AG20443 (cell line): ENCODE data around the gene CDH18.

Experiments
- DNase-seq: peaks from one replicate; pipeline ENCODE4 v3.0.0; 2012; ENCODE audit warnings: low spot score, mixed read lengths

CDH18 gene

DNA sequence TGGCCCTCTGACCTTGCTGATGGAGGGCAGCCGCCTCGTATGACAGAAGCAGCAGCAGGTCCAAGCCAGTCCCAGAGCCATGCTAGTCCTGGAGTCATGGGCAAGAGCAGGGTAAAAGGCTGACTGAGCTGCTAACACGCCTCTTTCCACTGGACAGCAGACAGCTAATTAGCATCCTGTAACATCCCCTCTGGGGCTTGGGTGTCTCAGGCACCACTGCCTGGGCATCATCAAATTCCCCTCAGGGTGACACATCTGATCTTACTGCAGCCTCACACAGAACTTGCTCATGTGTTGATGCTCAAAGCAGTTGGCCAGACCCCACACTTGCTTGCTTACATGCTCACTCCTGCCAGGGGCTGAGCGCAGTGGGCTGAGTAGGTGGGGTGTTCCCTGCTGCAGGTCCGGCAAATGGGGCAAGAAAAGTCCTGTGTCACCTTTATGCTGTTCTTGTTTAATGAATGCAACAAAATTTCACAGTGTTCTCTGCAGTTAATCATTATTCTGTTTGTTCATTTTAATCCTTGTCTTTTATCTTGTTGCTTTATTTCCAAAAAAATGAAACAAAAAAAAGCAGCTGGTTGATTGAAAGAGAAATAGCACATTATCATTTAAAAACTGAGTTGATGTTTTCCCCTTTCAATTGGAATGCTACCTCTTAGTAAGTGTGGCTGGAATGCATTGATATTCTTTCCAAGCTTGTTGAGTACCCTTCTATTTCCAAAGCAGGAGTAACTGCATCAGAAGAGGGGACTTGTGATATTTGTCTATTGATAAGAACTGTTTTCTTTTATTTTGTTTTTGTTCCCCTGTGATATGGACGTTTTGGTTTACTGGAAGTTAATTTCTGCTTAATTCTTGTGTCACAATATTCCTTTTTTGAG, 254.1 kb downstream of the CDH18 start:
- DNase-seq = no peak

DNA sequence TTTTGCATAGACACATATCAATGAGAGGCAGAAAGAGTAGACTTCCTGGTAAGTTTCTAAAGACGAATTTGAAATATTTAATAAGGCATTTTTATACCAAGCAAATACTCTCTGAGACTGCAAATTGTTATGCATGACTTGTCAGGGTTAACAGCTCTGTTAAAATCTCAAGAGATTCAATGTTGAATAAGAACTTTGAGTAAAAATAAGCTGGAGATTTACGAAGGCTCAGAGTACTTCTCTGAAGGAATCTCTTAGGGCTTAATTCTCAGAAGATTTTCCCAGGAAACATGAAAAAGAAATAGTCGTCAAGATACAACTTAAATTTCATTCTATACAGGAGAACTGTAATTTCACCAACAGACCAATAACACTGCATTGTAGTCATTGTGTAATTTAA, 259.4 kb downstream of the CDH18 start:
- DNase-seq = no peak

DNA sequence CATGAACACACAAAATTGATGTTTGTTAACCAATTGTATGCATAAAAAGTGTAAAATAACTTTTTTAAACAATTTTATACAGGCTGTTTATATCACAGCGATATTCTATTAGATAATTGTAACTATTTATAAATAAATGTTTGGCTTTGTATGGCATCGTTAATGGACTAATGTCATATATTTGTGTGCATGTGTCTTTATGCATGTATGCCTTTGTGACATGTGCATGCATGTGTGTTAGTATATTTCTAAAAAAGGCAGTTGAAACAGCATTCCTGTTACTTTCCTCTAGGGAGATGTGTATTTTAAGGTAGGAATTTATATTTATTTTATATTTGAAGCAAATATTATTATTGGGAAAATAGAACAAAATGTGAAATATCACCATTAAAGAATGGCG, 268.9 kb downstream of the CDH18 start:
- DNase-seq = no peak

GRCh38 chr5:19713740-19714139, 274.3 kb downstream of the CDH18 start:
- DNase-seq = no peak

GRCh38 chr5:19709403-19709802, 278.6 kb downstream of the CDH18 start:
- DNase-seq = no peak

DNA sequence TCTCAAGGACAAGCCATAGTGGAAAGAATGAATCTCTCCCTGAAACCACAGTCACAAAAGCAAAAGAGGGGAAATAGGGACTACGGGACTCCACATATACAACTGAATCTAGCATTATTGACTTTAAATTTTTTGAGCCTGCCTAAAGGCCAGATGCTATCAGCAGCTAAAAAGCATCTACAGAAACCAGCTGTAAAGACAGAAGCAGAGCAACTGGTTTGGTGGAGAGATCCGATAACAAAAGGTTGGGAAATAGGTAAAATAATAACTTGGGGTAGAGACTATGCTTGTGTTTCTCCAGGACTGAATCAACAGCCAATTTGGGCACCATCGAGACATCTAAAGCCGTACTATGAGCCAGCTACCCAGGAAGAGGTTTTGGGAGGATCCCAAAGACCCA, 281.2 kb downstream of the CDH18 start:
- no peak for DNase-seq

GRCh38 chr5:19701731-19702130, 286.3 kb downstream of the CDH18 start:
- DNase-seq = no peak

DNA sequence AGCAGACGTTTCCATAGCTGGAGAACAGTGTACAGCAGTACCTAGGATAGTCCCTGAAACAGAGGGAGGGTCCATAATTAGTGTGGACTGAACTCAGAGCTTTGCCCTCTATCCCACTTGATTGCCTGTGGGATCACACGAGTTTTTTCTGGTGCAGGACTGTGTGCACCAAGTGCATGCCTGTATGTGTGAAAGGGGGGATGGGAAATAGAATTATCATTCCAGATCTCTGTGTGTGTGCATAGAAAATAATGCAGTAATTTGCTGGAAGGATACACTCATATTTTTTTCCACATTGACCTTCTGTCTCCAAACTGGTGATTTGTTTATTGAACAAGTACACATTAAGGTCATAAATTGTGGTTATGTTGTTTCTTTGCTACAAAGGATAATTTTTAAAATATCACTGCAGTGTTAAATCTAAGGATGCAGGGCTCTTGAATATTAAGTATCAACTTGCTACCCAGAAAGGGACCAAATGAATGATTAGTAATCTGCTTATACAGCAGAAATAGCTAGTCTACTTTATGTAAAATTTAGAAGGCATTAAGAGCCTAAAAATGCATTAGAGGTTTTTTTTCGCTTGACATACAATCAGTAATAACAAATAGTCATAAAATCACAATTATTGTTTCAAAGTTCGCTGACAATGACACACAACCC, 292.9 kb downstream of the CDH18 start:
- no peak for DNase-seq

DNA sequence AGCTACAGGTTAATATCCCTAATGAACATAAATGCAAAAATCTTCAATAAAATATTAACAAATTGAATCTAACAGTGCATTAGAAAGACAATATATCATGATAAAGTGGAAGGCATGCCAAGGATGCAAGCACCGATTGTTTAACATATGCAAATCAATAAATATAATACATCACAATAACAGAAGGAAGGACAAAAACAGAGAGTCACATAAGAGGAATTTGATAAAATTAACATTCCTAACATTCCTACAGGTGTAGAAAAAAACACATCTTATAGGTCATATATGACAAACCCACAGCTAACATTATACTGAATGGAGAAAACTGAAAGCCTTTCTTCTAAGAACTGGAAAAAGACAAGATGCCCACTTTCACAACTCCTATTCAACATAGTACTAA, 297.0 kb downstream of the CDH18 start:
- DNase-seq = no peak

DNA sequence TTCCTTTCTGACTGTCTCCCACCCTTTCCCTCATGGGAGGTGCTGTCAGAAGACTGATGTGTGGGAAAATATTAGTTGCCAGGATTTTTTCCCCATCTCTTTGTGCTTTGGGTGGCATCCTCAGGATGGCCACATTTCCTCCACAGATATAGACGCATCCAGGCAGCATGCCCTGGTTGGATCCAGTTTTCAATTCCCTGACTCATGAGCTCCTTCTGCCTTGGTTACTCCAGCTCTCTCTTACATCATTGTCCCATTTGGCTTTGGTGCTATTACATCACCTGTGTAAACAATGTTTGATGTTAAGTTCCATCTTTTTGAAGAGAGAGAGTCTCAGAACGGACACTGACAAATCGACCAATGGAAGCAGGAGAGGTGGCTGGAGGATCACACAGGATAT, 302.5 kb downstream of the CDH18 start:
- DNase-seq = no peak

- no peak for DNase-seq
Measured at GRCh38 chr5:19676895-19677294, 311.1 kb downstream of the CDH18 start.

- no peak for DNase-seq
Measured at GRCh38 chr5:19660679-19661078, 327.3 kb downstream of the CDH18 start.

- no peak for DNase-seq
Measured at GRCh38 chr5:19655627-19656026, 332.4 kb downstream of the CDH18 start.

DNA sequence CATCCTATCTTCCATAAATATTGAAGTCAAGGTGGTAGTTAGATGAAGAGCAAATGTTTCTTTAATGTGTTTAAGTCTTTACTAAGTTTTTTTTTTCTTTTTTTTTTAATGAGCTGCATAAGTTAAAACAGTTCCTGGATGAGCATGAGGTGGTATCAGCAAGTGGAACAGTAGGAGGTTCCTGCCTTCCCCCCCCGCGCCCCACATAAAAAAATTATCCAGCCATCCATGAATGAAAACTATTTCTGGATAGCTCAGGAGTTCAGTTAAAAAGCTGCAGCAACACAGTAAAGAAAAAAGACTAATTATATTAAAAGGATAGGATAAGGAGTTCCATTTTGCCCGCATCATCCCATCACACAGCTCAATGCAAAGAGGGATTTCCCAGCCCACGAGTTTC, 349.5 kb downstream of the CDH18 start:
- no peak for DNase-seq

- no peak for DNase-seq
Measured at GRCh38 chr5:19630876-19631275, 357.1 kb downstream of the CDH18 start.

- no peak for DNase-seq
Measured at GRCh38 chr5:19626211-19626610, 361.8 kb downstream of the CDH18 start.

DNA sequence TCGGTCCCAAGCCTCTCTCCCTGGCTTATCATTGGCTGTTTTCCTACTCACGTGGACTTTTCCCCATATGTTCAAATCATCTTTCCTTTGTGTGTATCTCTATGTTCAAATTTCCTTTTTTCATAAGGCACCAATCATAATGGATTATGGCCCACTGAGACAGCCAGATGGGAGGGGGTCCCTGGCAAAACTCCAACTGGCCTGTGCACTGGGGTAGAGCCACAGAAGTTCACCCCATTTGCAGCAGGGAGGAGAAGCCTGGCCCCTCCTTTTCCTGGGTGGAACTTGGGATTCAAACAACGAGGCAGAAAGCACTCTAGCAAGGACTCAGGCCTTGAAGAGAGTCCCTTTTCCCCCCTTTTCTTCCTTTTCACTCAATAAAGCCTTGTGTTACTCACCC, 362.4 kb downstream of the CDH18 start:
- no peak for DNase-seq

DNA sequence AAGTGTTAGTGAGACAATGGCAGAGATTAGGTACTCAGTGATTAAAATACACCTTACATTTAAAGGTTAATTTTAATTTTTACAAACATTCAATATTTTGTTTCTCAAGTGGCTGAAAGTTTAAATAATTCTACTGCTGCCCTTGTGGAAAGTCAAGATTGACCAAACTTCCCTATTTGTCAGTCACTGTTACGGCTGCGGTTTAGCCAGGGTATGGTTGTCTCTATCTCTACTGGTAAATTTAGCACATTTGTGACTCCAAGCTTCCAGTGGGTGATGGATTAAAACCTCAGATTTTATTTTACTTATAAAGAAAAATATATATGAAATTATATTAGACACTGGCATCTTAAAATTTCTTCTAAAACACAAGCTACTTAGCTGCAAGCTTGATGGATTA, 368.4 kb downstream of the CDH18 start:
- DNase-seq = no peak

DNA sequence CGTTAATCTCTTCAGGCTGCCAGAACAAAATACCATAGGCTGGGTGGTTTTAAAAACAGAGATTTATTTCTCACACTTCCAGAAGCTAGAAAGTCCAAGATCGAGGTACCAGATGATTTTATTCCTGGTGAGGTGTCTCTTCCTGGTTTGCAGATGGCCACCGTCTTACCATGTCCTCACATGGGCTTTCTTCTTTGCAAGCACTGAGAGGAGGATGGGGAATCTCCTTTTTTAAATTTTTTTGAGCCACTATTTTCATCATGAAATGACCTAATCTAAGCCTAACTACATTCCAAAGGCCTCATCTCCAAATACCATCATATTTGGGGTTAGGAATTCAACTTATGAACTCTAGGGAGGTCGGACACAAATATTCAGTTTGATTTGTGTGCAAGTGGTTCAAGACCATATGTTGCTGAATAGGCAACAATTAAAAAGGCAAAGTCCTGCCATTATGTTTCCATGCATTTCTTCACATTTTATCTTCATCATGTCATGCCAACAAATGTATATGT, 371.2 kb downstream of the CDH18 start:
- DNase-seq = no peak

- DNase-seq = no peak
Measured at GRCh38 chr5:19615661-19616060, 372.3 kb downstream of the CDH18 start.

DNA sequence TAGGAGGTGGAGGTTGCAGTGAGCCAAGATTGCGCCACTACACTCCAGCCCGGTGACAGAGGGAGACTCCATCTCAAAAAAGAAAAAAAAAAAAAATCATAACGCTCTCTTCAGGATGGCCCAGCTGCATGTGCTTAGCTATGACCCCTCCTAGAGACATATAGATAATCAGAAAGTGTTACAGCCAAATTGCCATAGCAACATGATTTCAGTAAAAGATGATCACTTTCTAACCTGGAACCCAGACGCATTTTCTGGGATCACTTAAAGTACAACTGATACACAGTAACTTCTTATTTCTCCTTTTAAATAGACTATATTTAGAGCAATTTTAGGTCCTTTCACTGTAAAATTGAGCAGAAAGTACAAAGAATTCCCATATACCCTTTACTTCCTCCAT, 372.9 kb downstream of the CDH18 start:
- no peak for DNase-seq

- no peak for DNase-seq
Measured at GRCh38 chr5:19608444-19609002, 379.5 kb downstream of the CDH18 start.

DNA sequence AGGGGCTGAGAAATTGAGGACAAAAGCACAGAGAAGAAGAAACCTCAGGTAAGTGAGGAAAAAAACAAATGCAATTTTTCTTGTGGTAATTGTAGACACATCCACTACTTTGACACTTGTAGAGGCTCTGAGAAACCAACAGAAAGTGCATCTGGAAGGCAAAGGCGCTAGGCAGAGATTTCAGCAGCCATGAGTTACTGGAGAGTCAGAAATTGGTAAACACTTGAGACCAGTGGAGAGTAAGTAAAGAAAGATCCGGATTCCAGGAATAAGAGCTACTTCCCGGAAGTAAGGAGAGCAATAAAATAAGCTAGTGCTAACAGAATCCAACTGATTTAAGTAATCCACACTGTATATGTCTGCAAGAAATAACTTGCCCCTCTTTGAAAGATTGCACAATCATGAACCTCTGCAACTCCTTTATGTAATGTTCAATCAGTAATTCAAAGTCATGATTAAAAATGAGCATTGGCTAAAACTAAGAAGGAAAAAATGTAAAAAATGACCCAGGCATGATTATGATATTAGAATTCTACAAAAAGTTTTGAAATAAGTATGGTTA, 382.1 kb downstream of the CDH18 start:
- no peak for DNase-seq
